GM18907 (cell line): ENCODE measurements around the gene SIAH3.
"Not testable (repeated sequence)": the region's sequence is repeated elsewhere in the genome, so short reads cannot be mapped to it uniquely, and the experiment has no call there.

Experiments
- ATAC-seq: cut with Tn5 transposase; IDR thresholded peaks from one replicate; pipeline ENCODE4 v1.9.1; 2021; ENCODE audit warnings: mild to moderate bottlenecking, moderate library complexity; ENCODE audit not compliant: unreplicated experiment

SIAH3 gene

GRCh38 chr13:45851171-45851921 is at the start of gene SIAH3:
Gene SIAH3 (minus strand): TSS chr13:45851753. CDS start chr13:45851629, 124 bp downstream.
- ATAC-seq = no peak

- ATAC-seq = no peak
Observed at GRCh38 chr13:45899406-45899805, 47.9 kb upstream of the SIAH3 start.

- ATAC-seq = no peak
Observed at GRCh38 chr13:45897562-45897961, 46.0 kb upstream of the SIAH3 start.

- no peak for ATAC-seq
Observed at GRCh38 chr13:45896285-45896684, 44.7 kb upstream of the SIAH3 start.

- ATAC-seq = no peak
Observed at GRCh38 chr13:45895881-45896280, 44.3 kb upstream of the SIAH3 start.

- ATAC-seq = no peak
Observed at GRCh38 chr13:45892513-45892912, 41.0 kb upstream of the SIAH3 start.

GRCh38 chr13:45889590-45890243 is 38.2 kb upstream of the SIAH3 start:
- no peak for ATAC-seq

- no peak for ATAC-seq
Observed at GRCh38 chr13:45886466-45886865, 34.9 kb upstream of the SIAH3 start.

- no peak for ATAC-seq
Observed at GRCh38 chr13:45885194-45885593, 33.6 kb upstream of the SIAH3 start.

GRCh38 chr13:45882626-45883025 is 31.1 kb upstream of the SIAH3 start:
- ATAC-seq = no peak

- no peak for ATAC-seq
Observed at GRCh38 chr13:45881353-45881752, 29.8 kb upstream of the SIAH3 start.

GRCh38 chr13:45880242-45880641 is 28.7 kb upstream of the SIAH3 start:
- no peak for ATAC-seq

- ATAC-seq = no peak
Observed at GRCh38 chr13:45879666-45880065, 28.1 kb upstream of the SIAH3 start.

GRCh38 chr13:45878966-45879365 is 27.4 kb upstream of the SIAH3 start:
- ATAC-seq = no peak

- no peak for ATAC-seq
Observed at GRCh38 chr13:45876781-45877180, 25.2 kb upstream of the SIAH3 start.

- ATAC-seq = no peak
Observed at GRCh38 chr13:45875951-45876350, 24.4 kb upstream of the SIAH3 start.

GRCh38 chr13:45873491-45874325 is 22.2 kb upstream of the SIAH3 start:
- no peak for ATAC-seq

- ATAC-seq = no peak
Observed at GRCh38 chr13:45872566-45872965, 21.0 kb upstream of the SIAH3 start.

- not testable (repeated sequence) for ATAC-seq
Observed at GRCh38 chr13:45871201-45871600, 19.6 kb upstream of the SIAH3 start.

GRCh38 chr13:45870232-45870631 is 18.7 kb upstream of the SIAH3 start:
- no peak for ATAC-seq

- no peak for ATAC-seq
Observed at GRCh38 chr13:45865414-45865813, 13.9 kb upstream of the SIAH3 start.
